ENCODE measurements around the gene TMEM219.
"Not testable (repeated sequence)": the region's sequence is repeated elsewhere in the genome, so short reads cannot be mapped to it uniquely, and the experiment has no call there.

The TMEM219 gene

DNA sequence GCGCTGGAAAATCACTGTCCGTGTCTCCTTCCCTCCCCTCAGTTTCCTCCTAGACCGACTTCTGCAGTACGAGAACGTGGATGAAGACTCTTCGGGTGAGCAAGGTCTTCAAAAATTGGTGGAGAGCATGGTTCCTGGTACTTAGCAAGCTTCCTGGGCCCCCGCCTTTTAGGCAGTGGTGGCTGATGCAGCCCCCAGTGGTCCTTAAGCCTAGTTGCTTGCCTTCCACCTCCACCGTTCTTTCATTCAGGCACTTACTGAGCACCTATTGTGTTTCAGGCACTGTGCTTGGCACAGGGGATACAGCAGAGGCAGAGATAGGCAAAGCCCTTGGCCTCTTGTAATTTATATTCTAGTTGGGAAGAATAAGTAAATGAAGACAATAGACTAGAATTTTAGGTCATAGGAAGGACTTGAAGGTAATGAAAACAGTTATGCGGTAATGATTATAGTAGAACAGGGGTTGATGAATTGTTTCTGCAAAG is 34.9 kb downstream of the TMEM219 start:
- DNase-seq: no peak

DNA sequence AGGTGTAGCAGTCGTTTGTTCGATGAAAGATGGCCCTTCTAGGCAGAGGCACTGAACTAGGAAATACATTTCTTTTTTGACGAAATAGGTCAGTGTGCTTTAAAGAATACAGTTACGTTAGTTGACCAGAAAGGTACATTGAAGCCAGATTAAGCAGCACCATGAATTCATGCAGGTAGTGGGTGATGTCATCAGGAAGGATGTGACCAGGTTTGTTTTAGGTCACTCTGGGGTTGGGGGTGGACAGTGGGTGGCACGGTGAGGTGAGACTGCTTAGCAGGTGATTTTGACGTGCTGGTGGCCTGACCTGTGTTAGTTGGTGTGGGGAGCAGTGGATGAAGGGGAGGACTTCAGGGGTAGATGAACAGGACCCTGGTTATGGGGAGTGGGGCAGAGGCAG is 37.7 kb downstream of the TMEM219 start:
- DNase-seq: no peak

DNA sequence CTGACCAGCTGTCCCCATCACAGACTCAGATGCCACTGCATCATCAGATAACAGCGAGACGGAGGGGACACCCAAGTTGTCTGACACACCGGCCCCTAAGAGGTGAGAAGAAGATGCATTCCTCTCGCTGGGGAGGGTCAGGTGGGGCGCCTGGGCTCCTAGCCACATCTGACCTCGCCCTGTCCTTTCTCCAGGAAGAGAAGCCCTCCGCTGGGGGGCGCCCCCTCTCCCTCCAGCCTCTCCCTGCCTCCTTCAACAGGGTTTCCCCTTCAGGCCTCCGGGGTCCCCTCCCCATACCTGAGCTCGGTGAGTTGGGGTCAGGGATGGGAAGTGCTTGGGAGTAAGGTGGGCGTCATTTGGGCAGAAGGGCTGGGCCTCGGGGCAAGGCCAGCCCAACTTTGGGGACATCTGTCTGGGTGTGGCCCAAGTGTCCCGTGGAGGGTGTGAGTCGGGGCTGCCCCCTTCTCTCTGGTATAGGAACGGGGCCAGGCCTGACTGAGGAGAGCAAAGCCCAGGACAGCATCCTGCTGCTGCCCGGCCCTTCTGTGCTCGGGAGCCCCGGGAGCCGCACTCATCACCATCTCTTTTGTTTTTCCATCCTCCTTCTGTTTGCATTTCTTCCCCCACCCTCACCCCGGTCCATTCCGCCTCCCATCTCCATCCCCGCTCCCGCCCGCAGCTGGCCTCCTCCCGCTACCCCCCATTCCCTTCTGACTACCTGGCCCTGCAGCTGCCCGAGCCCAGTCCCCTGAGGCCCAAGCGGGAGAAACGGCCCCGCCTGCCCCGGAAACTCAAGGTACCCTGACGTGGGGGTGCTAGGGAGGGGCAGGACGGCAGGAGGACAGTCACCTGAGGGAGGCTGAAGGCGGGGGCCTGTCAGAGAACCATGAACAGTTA is 39.1 kb downstream of the TMEM219 start:
- DNase-seq: no peak

DNA sequence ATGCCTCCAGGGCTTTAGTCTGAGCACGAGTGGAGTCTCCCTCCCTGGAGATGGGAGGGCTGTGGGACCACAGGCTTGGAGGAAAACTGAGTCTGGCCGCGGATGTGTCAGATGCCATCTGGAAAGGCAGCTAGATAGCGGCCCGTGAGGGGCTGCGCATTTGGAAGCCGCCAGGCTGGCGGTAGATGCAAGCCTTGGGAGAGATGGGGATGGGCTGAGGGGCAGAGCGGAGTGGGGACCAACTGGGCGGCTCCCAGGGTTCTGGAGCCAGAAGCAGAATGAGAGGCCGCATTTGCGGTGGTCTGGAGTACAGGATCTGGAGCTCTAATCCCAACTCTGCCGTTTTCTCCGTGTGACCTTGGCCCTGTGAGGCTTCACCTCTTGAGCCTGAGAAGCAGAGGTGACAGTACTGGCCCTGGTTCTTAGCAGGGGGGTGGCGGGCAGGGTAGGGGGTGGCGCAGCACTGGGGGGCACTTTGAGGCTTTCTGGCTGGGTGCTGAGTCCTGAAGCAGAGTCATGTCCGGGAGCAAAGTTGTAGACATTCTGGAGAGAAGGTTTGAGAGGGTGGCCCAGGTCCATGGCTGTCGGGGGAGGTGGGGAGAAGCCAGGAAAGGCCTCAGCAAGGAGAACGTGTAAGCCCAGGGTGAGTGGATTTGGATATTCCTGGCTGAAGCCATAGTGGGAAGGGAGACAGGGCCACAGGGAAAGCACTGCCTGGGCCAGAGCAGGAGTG is 40.9 kb downstream of the TMEM219 start:
- no peak for DNase-seq

DNA sequence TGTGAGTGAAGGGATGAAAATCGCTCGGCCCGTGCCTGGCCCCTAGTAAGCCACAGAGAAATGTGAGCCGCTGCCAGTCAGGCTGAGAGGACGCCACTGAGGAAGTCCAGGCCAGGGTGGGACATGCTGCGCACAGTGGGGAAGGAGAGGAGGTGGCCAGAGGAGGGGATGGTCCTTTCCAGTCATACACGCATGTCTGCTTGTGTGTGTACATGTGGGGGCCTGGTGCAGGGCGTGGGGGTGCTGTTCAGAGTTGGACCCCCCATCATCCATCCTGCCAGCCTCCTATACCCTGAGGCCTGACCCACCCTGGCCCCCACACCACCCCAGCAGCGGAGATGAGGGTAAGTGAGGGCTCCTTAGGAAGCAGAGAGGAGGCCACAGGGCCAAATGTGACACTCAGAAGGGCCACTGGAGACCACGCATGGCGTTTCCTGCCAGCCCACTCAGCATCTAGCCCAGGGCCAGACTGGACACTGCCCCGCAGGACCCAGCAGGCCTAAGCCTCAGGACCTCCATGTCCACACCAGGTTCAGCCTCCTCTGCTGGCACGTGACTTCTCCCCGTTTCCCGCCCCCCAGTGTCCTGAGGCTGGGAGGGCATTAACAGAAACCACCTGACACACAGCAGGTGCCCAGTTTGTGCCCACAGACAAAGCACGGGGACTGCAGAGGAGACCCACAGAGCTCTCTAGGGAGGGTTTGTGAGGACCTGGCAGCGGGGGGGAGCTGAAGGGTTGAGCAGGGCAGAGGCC is 42.0 kb downstream of the TMEM219 start:
- no peak for DNase-seq

DNA sequence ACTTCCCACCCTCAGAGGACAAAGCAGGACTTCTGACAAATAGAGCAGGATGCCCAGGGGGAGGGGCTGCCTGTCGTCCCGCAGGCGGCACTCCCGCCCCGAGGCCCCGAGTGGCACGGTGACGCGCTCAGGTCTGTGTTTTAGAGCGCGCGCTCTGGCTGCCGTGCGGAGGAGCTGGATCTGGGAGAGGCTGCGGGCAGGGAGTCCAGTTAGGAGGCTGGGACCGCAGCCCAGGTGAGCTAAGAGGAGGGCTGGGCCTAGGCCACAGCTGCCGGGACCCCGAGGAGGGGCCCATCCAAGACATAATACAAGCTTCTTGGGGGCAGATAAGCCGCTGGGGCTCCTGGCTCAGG is 42.5 kb downstream of the TMEM219 start:
- DNase-seq: no peak

- no peak for DNase-seq
These were observed 42.9 kb downstream of the TMEM219 start for GRCh38 chr16:30004811-30005242.

- peak; percentile 34 for DNase-seq
These were observed 43.6 kb downstream of the TMEM219 start for GRCh38 chr16:30005341-30006094.

DNA sequence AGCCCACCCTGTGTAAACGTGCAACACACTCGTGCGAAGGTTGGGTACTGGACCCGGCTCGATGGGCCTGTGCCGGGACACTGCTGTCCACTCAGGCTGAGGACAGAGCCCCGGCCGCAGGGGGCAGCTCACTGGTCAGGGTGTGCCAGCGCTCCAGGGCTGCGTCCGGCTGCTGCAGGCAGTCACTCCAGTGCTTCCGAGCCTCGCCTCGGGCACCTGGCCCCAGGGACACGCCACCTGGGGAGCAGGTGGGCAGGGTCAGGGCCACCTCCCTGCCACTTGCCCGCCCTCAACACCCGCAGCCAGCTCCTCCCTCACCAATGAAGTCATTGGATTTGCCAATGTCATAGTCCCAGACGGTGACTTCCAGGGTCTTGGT is 44.2 kb downstream of the TMEM219 start:
- no peak for DNase-seq

DNA sequence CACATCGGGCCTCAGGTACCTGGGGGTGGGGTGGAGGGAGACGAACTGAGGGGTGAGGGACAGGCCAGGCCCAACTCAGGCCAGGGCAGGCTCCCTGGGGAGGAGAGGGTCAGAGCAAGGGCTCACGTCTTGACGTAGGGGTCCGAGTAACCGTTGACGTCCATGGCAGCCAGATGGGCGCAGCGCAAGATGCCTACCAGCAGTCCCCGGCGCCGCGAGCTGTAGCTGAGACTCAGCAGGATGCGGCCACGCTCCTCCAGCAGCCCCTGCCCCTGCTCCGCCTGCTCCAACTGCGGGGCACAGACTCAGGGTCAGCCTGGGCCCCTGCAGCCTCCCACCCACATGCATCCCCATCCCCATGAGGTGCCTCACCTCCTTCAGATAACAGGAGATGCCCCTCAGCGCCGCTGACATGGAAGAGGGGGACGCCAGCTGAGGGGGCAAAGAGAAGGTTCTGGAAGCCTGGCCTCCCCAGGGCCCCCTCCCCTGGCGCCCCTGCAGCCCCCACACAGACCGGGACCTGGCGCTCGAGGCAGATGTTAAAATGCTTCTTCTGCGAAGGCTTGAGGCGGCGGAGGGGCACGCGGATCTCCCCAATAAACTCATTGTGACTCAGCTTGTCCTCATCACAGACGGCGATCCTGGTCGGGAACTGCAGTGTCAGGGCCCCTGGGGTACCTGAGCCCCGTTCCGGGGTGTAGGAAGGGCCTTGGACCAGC is 44.9 kb downstream of the TMEM219 start:
- DNase-seq: no peak

DNA sequence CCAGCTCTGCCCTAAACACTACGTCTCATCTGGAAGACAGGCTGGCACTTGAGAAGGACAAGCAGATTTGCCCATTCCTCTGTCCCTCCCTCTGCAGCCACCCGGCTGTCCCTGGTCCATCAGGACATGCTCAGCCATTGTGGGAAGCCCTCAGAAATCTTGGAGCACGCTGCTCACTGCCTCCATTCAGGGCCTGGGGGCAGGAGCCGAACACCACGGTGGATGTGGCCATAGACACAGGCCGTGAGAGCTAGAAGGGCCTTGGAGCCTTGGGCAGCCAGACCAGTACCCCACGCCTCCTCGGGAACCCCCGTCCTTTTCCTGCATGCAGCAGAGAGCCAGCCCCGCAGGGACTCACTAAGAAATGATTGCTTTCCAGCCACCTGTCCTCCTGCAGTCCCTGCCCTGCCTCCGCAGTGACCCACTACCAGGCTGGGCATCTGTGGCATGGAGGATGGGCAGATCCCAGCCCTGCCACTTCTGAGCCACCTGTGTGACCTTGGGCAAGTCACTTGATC is 45.6 kb downstream of the TMEM219 start:
- no peak for DNase-seq

GRCh38 chr16:30009085-30009862 is 47.4 kb downstream of the TMEM219 start:
- no peak for DNase-seq

GRCh38 chr16:30009990-30010843 is 48.3 kb downstream of the TMEM219 start:
- DNase-seq: no peak

GRCh38 chr16:30010844-30011713 is 49.2 kb downstream of the TMEM219 start, which contains the start of gene DOC2A:
Gene DOC2A, minus strand, starts transcription at chr16:30011027. Its CDS starts 805 bp downstream, at chr16:30010222.
- DNase-seq: peak; percentile 41

- DNase-seq: no peak
These were observed 50.0 kb downstream of the TMEM219 start for GRCh38 chr16:30011714-30012504.

GRCh38 chr16:30012598-30012997 is 50.7 kb downstream of the TMEM219 start:
- DNase-seq: not testable (repeated sequence)

DNA sequence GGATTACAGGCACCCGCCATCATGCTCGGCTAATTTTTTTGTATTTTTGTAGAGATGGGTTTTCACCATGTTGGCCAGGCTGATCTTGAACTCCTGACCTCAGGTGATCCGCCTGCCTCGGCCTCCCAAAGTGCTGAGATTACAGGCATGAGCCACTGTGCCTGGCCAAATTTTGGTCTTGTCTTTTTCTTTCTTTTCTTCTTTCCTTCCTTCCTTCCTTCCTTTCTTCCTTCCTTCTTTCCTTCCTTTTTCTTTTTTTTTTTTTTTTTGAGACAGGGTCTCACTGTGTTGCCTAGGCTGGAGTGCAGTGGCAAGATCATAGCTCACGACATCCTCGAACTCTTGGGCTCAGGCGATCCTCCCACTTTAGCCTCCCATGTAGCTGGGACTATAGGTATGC is 53.6 kb downstream of the TMEM219 start:
- not testable (repeated sequence) for DNase-seq

All from activated naive CD4-positive, alpha-beta T cell treated with Interleukin-2 at 50 U/mL for 16 hours (primary cell).